Neural cell (in vitro differentiated cells): Measurements from ENCODE around the gene PM20D2. TPM values are rescaled to one million over a fixed set of nuclear protein-coding genes. Genes with fewer than 3 reads are reported as not detected.

ENCODE experiments used
- H2AFZ ChIP-seq: fragments of 200-600, 300-800 bp; sonication (generic), shearing (Covaris generic); 2 replicates; pipeline ENCODE4 v1.6.0; 2014; ENCODE audit warnings: low read depth, mild to moderate bottlenecking, antibody characterized with exemption, low read length, moderate library complexity
- H3F3A ChIP-seq: fragments of 200-600 bp; shearing (Covaris generic); 2 replicates; pipeline ENCODE4 v1.6.1; 2016; ENCODE audit warnings: mild to moderate bottlenecking, moderate library complexity, mixed read lengths, antibody characterized with exemption, low read length; ENCODE audit not compliant: insufficient read depth, poor library complexity, severe bottlenecking
- H3K27ac ChIP-seq: fragments of 200-600, 300-800 bp; sonication (generic), shearing (Covaris generic); 2 replicates; pipeline ENCODE4 v1.5.1; 2014; ENCODE audit warnings: mild to moderate bottlenecking, low read length, moderate library complexity
- H3K27me3 ChIP-seq: fragments of 300-800, 200-600 bp; sonication (generic), shearing (Covaris generic); 2 replicates; pipeline ENCODE4 v1.6.0; 2014; ENCODE audit warnings: mild to moderate bottlenecking, low read depth, low read length, moderate library complexity; ENCODE audit not compliant: insufficient read depth
- H3K36me3 ChIP-seq: fragments of 300-800, 200-600 bp; sonication (generic), shearing (Covaris generic); 2 replicates; pipeline ENCODE4 v1.5.1; 2014; ENCODE audit warnings: mild to moderate bottlenecking, antibody characterized with exemption, low read length, moderate library complexity; ENCODE audit not compliant: insufficient read depth
- H3K4me2 ChIP-seq: fragments of 300-800, 200-600 bp; sonication (generic), shearing (Covaris generic); 2 replicates; pipeline ENCODE4 v1.6.0; 2014; ENCODE audit warnings: mild to moderate bottlenecking, low read length
- H3K4me3 ChIP-seq: fragments of 300-800, 200-600 bp; sonication (generic), shearing (Covaris generic); 2 replicates; pipeline ENCODE4 v1.5.1; 2014; ENCODE audit warnings: mild to moderate bottlenecking, low read length, moderate library complexity
- H3K79me2 ChIP-seq: fragments of 200-600 bp; shearing (Covaris generic); replicated peaks from 2 replicates; pipeline ENCODE4 v1.6.0; 2014; ENCODE audit warnings: mild to moderate bottlenecking, low read length, moderate library complexity; ENCODE audit not compliant: insufficient read depth
- H3K9ac ChIP-seq: fragments of 300-800, 200-600 bp; sonication (generic), shearing (Covaris generic); 2 replicates; pipeline ENCODE4 v1.6.1; 2016; ENCODE audit warnings: mild to moderate bottlenecking, low read length, mixed read lengths
- H3K9me2 ChIP-seq: fragments of 200-600 bp; shearing (Covaris generic); 2 replicates; pipeline ENCODE4 v1.6.1; 2016; ENCODE audit warnings: mild to moderate bottlenecking, low read length, mixed read lengths; ENCODE audit not compliant: insufficient read depth
- H3K9me3 ChIP-seq: fragments of 200-600, 300-800 bp; sonication (generic), shearing (Covaris generic); 2 replicates; pipeline ENCODE4 v1.6.1; 2016; ENCODE audit warnings: mild to moderate bottlenecking, mixed run types, low read length, moderate library complexity, mixed read lengths
- H4K20me1 ChIP-seq: fragments of 200-600 bp; shearing (Covaris generic); 2 replicates; pipeline ENCODE4 v1.6.1; 2016; ENCODE audit warnings: mild to moderate bottlenecking, mixed run types; ENCODE audit not compliant: insufficient read depth
- CTCF ChIP-seq: fragments of 450-650 bp; IDR thresholded peaks from 2 replicates; pipeline ENCODE4 v1.5.1; 2014; ENCODE audit warnings: antibody characterized with exemption, mild to moderate bottlenecking, moderate library complexity; ENCODE audit not compliant: poor library complexity, severe bottlenecking
- EP300 ChIP-seq: fragments of 450-650 bp; conservative IDR thresholded peaks from 2 replicates; pipeline ENCODE4 v1.6.1; 2014; ENCODE audit warnings: antibody characterized with exemption, mild to moderate bottlenecking, moderate library complexity; ENCODE audit not compliant: poor library complexity, severe bottlenecking
- EZH2 ChIP-seq: fragments of 200-600, 300-800 bp; shearing (Covaris generic), sonication (generic); IDR thresholded peaks from 2 replicates; pipeline ENCODE4 v1.6.1; 2014; ENCODE audit warnings: antibody characterized with exemption, low read length, borderline replicate concordance, mild to moderate bottlenecking; ENCODE audit not compliant: insufficient read depth, poor library complexity, severe bottlenecking
- MXI1 ChIP-seq: fragments of 450-650 bp; conservative IDR thresholded peaks from 2 replicates; pipeline ENCODE4 v1.6.1; 2014; ENCODE audit warnings: antibody characterized with exemption, mild to moderate bottlenecking; ENCODE audit not compliant: poor library complexity, severe bottlenecking
- POLR2AphosphoS5 ChIP-seq: IDR thresholded peaks from 2 replicates; pipeline ENCODE4 v1.6.1; 2012
- RAD21 ChIP-seq: fragments of 450-650 bp; conservative IDR thresholded peaks from 2 replicates; pipeline ENCODE4 v1.6.1; 2014; ENCODE audit warnings: antibody characterized with exemption, mild to moderate bottlenecking, moderate library complexity
- REST ChIP-seq: IDR thresholded peaks from 2 replicates; pipeline ENCODE4 v1.6.1; 2012; ENCODE audit warnings: borderline replicate concordance
- SMC3 ChIP-seq: fragments of 450-650 bp; conservative IDR thresholded peaks from 2 replicates; pipeline ENCODE4 v1.6.1; 2014; ENCODE audit warnings: antibody characterized with exemption, mild to moderate bottlenecking, moderate library complexity; ENCODE audit not compliant: poor library complexity
- TAF1 ChIP-seq: IDR thresholded peaks from 2 replicates; pipeline ENCODE4 v1.6.1; 2012; ENCODE audit warnings: low read depth
- polyA plus RNA-seq: library from polyadenylated mRNA; depleted of rRNA; stranded (reverse); fragments of >200 nt; gene quantifications from 2 replicates; pipeline ENCODE4 v1.2.3, GENCODE V29; 2014

The PM20D2 gene
- polyA plus RNA-seq, 1 donor from 2014 or later, result 28.2 TPM

GRCh38 chr6:89173634-89174033, 27.8 kb downstream of the PM20D2 start:
- no peak overlapping the region for H2AFZ ChIP-seq
- H3K9me3 ChIP-seq, result no peaks in the 10 kb centered on the region
- H4K20me1 ChIP-seq, result no peaks in the 10 kb centered on the region
- H3K9ac ChIP-seq, result no peak overlapping the region
- TF ChIP-seq POLR2AphosphoS5, result no peak
- TF ChIP-seq EP300, result no peak
- no peak for TF ChIP-seq CTCF
- TF ChIP-seq RAD21, result no peak
- no peak for TF ChIP-seq EZH2
- no peak for TF ChIP-seq MXI1
- no peak for TF ChIP-seq SMC3
- no peak for TF ChIP-seq TAF1
- TF ChIP-seq REST, result no peak
- no peaks in the 10 kb centered on the region for H3K27me3 ChIP-seq
- no peaks in the 10 kb centered on the region for H3K9me2 ChIP-seq
- no peak overlapping the region for H3K4me3 ChIP-seq
- H3K4me2 ChIP-seq, result no peak overlapping the region
- H3K36me3 ChIP-seq, result no peaks in the 10 kb centered on the region
- no peak overlapping the region for H3K27ac ChIP-seq
- no peaks in the 10 kb centered on the region for H3K79me2 ChIP-seq
- H3F3A ChIP-seq, result no peaks in the 10 kb centered on the region

- Histone ChIP-seq H3K9me2 (no peaks in the 10 kb centered on the region), H3K27ac (no peak overlapping the region), H4K20me1 (no peaks in the 10 kb centered on the region), H3K4me3 (no peak overlapping the region), H3F3A (no peaks in the 10 kb centered on the region), H3K9ac (no peak overlapping the region), H2AFZ (no peak overlapping the region), H3K36me3 (no peaks in the 10 kb centered on the region), H3K27me3 (no peaks in the 10 kb centered on the region), H3K4me2 (no peak overlapping the region), H3K9me3 (no peaks in the 10 kb centered on the region), H3K79me2 (no peaks in the 10 kb centered on the region)
- no peak for TF ChIP-seq CTCF
- TF ChIP-seq REST, result no peak
- no peak for TF ChIP-seq TAF1
- TF ChIP-seq EP300, result no peak
Observed at GRCh38 chr6:89180112-89180511, 34.3 kb downstream of the PM20D2 start.
